ENCODE data around the gene DNM3.
"Not testable (repeated sequence)": the region's sequence is repeated elsewhere in the genome, so short reads cannot be mapped to it uniquely, and the experiment has no call there.

DNM3 gene

GRCh38 chr1:172043900-172044299, 202.6 kb downstream of the DNM3 start:
- DNase-seq: no peak

GRCh38 chr1:172051898-172052297, 210.6 kb downstream of the DNM3 start:
- no peak for DNase-seq

- no peak for DNase-seq
These were observed 212.9 kb downstream of the DNM3 start for GRCh38 chr1:172054172-172054571.

- not testable (repeated sequence) for DNase-seq
These were observed 214.6 kb downstream of the DNM3 start for GRCh38 chr1:172055816-172056419.

- DNase-seq: no peak
These were observed 227.0 kb downstream of the DNM3 start for GRCh38 chr1:172068334-172068733.

GRCh38 chr1:172069051-172069450, 227.8 kb downstream of the DNM3 start:
- DNase-seq: no peak

- no peak for DNase-seq
These were observed 228.2 kb downstream of the DNM3 start for GRCh38 chr1:172069534-172069933.

- no peak for DNase-seq
These were observed 228.8 kb downstream of the DNM3 start for GRCh38 chr1:172070055-172070454.

- no peak for DNase-seq
These were observed 230.4 kb downstream of the DNM3 start for GRCh38 chr1:172071746-172072145.

- DNase-seq: not testable (repeated sequence)
These were observed 238.6 kb downstream of the DNM3 start for GRCh38 chr1:172079859-172080258.

- DNase-seq: no peak
These were observed 241.9 kb downstream of the DNM3 start for GRCh38 chr1:172083191-172083590.

- no peak for DNase-seq
These were observed 243.6 kb downstream of the DNM3 start for GRCh38 chr1:172084876-172085275.

- DNase-seq: no peak
These were observed 244.0 kb downstream of the DNM3 start for GRCh38 chr1:172085317-172085716.

- no peak for DNase-seq
These were observed 244.8 kb downstream of the DNM3 start for GRCh38 chr1:172086137-172086536.

- DNase-seq: no peak
These were observed 247.0 kb downstream of the DNM3 start for GRCh38 chr1:172088256-172088655.

- DNase-seq: peak; percentile 17 to 70 (median 27)
These were observed 248.6 kb downstream of the DNM3 start for GRCh38 chr1:172089768-172090510.

- no peak for DNase-seq
These were observed 249.2 kb downstream of the DNM3 start for GRCh38 chr1:172090511-172090817.

- no peak for DNase-seq
These were observed 254.5 kb downstream of the DNM3 start for GRCh38 chr1:172095846-172096245.

- no peak for DNase-seq
These were observed 263.9 kb downstream of the DNM3 start for GRCh38 chr1:172105230-172105629.

- no peak for DNase-seq
These were observed 266.1 kb downstream of the DNM3 start for GRCh38 chr1:172107316-172107975.

GRCh38 chr1:172108161-172108893, 267.0 kb downstream of the DNM3 start:
- no peak for DNase-seq

- no peak for DNase-seq
These were observed 268.1 kb downstream of the DNM3 start for GRCh38 chr1:172109359-172109758.

- no peak for DNase-seq
These were observed 271.3 kb downstream of the DNM3 start for GRCh38 chr1:172112576-172112975.
